DOHH2 (cell line): Measurements from ENCODE around the gene BRI3BP.

Experiments used
- H3F3A ChIP-seq: fragments of 200-600 bp; sonication (generic), shearing (Covaris generic); 2 replicates; pipeline ENCODE4 v1.6.0; 2016; ENCODE audit warnings: antibody characterized with exemption, mild to moderate bottlenecking; ENCODE audit not compliant: control insufficient read depth, insufficient read depth
- H3K27ac ChIP-seq: fragments of 200-600 bp; sonication (generic); 2 replicates; pipeline ENCODE4 v1.5.1; 2014; ENCODE audit warnings: low read depth, mild to moderate bottlenecking, low read length, moderate library complexity
- H3K27me3 ChIP-seq: fragments of 200-600 bp; sonication (generic); 2 replicates; pipeline ENCODE4 v1.6.1; 2014; ENCODE audit warnings: mild to moderate bottlenecking, low read length, mixed read lengths; ENCODE audit not compliant: control insufficient read depth
- H3K36me3 ChIP-seq: fragments of 200-600 bp; sonication (generic); 2 replicates; pipeline ENCODE4 v1.6.1; 2014; ENCODE audit warnings: mild to moderate bottlenecking, low read length, moderate library complexity, mixed read lengths; ENCODE audit not compliant: control insufficient read depth
- H3K4me1 ChIP-seq: fragments of 200-600 bp; sonication (generic); 2 replicates; pipeline ENCODE4 v1.6.1; 2014; ENCODE audit warnings: mild to moderate bottlenecking, low read length, mixed read lengths; ENCODE audit not compliant: control insufficient read depth
- H3K4me2 ChIP-seq: fragments of 200-600 bp; sonication (generic); 2 replicates; pipeline ENCODE4 v1.6.0; 2014; ENCODE audit warnings: mild to moderate bottlenecking, low read length, moderate library complexity
- H3K4me3 ChIP-seq: fragments of 200-600 bp; sonication (generic); 2 replicates; pipeline ENCODE4 v1.5.1; 2014; ENCODE audit warnings: mild to moderate bottlenecking, low read length, mixed read lengths
- H3K79me2 ChIP-seq: fragments of 200-600 bp; sonication (generic); 2 replicates; pipeline ENCODE4 v1.6.1; 2014; ENCODE audit warnings: mild to moderate bottlenecking, low read length, mixed read lengths; ENCODE audit not compliant: control insufficient read depth
- H3K9me2 ChIP-seq: fragments of 200-600 bp; sonication (generic); replicated peaks from 2 replicates; pipeline ENCODE4 v1.6.1; 2014; ENCODE audit warnings: mild to moderate bottlenecking, low read length, mixed read lengths; ENCODE audit not compliant: control insufficient read depth
- H3K9me3 ChIP-seq: fragments of 200-600 bp; sonication (generic); 2 replicates; pipeline ENCODE4 v1.6.1; 2014; ENCODE audit warnings: antibody characterized with exemption, low read length, mixed read lengths; ENCODE audit not compliant: control insufficient read depth, insufficient read depth
- H4K20me1 ChIP-seq: fragments of 200-600 bp; sonication (generic); 2 replicates; pipeline ENCODE4 v1.6.0; 2014; ENCODE audit warnings: low read depth, mild to moderate bottlenecking, antibody characterized with exemption, low read length, moderate library complexity; ENCODE audit not compliant: control insufficient read depth, insufficient read depth
- EZH2phosphoT487 ChIP-seq: fragments of 200-600 bp; sonication (generic); IDR thresholded peaks from 2 replicates; pipeline ENCODE4 v1.6.1; 2017; ENCODE audit warnings: borderline replicate concordance, mild to moderate bottlenecking, antibody characterized with exemption, low read length, moderate library complexity, mixed read lengths
- TF ChIP-seq, protein P1 (sequence below): fragments of 200-600 bp; sonication (generic); IDR thresholded peaks from one replicate; pipeline ENCODE4 v1.5.1; 2014; ENCODE audit warnings: antibody characterized with exemption, mild to moderate bottlenecking, low read depth, low read length; ENCODE audit not compliant: poor library complexity, severe bottlenecking

Gene BRI3BP

DNA sequence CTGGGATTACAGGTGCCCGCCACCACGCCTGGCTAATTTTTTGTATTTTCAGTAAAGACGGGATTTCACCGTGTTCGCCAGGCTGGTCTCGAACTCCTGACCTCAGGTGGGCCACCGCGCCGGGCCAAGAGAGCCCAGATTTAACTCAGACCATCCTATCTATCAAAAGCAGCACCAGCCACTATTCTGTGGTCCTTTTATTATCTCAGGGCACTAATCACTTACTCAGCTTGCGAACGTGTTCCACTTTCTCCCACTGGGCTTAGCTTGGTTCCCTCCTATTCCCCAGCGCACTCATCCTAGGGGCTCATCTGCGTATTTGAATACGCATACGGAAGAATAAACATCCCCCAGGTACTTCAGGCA is 55.6 kb downstream of the BRI3BP start:
- peak overlapping the region; percentile 47 for H3K27ac ChIP-seq
- no peaks in the 10 kb centered on the region for H4K20me1 ChIP-seq
- H3K9me3 ChIP-seq, result no peaks in the 10 kb centered on the region
- H3K4me3 ChIP-seq, result peak overlapping the region; percentile 81
- peaks cover 14% of the 10 kb centered on the region for H3K4me1 ChIP-seq
- no peaks in the 10 kb centered on the region for H3K27me3 ChIP-seq
- no peaks in the 10 kb centered on the region for H3K36me3 ChIP-seq
- no peak for TF ChIP-seq EZH2phosphoT487
- TF ChIP-seq, protein P1, sequence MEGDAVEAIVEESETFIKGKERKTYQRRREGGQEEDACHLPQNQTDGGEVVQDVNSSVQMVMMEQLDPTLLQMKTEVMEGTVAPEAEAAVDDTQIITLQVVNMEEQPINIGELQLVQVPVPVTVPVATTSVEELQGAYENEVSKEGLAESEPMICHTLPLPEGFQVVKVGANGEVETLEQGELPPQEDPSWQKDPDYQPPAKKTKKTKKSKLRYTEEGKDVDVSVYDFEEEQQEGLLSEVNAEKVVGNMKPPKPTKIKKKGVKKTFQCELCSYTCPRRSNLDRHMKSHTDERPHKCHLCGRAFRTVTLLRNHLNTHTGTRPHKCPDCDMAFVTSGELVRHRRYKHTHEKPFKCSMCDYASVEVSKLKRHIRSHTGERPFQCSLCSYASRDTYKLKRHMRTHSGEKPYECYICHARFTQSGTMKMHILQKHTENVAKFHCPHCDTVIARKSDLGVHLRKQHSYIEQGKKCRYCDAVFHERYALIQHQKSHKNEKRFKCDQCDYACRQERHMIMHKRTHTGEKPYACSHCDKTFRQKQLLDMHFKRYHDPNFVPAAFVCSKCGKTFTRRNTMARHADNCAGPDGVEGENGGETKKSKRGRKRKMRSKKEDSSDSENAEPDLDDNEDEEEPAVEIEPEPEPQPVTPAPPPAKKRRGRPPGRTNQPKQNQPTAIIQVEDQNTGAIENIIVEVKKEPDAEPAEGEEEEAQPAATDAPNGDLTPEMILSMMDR, result no peak
- H3K9me2 ChIP-seq, result no peaks in the 10 kb centered on the region
- peaks cover 10% of the 10 kb centered on the region; the same call in 1 of the 2 replicates for H3F3A ChIP-seq
- H3K4me2 ChIP-seq, result peak overlapping the region; percentile 79
- no peaks in the 10 kb centered on the region for H3K79me2 ChIP-seq

DNA sequence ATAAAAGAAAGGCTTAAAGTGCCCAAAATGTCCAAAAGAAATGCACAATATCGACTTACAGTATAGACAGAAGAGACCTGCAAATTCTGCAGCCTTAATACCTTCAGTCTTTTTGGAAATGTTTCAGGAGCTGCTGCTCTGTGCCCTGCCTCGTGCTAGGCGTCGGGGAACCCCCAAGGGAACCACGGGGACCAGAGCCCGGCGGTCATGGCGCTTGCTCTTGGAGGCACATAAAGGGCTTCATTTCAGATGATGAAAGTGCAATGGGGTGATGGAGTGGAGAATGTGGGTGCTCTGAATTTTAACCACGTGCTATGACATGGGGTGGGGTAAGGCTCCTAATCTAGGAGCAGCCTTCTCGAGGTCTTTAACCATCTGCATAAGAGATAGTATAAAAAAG is 57.0 kb downstream of the BRI3BP start:
- Histone ChIP-seq H4K20me1 (no peaks in the 10 kb centered on the region), H3K36me3 (no peaks in the 10 kb centered on the region), H3K4me2 (no peak overlapping the region), H3K27me3 (no peaks in the 10 kb centered on the region), H3K79me2 (no peaks in the 10 kb centered on the region), H3K9me2 (no peaks in the 10 kb centered on the region), H3K27ac (no peak overlapping the region), H3F3A (peaks cover 10% of the 10 kb centered on the region; the same call in 1 of the 2 replicates), H3K4me3 (no peak overlapping the region), H3K4me1 (peaks cover 14% of the 10 kb centered on the region), H3K9me3 (no peaks in the 10 kb centered on the region)
- TF ChIP-seq, protein P1, result no peak
- TF ChIP-seq EZH2phosphoT487, result no peak

DNA sequence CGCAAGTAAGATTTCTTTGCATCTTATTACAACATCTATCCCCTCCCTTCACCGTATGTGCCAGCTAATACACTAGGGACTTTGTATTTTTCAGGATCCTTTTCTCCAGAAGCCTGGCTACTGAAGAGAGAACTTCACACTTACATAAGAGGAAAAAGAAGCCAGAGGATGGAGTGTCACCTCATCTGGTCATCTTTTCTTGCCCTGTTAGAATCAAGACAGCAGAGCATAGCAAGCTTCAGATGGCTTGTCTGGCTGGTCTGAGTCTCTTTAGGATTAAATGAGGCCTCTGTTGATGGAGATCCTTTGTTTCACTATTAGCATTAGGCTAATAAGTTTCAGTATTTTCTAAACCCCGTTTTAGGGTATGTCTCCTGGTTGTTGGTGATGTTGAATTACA is 57.4 kb downstream of the BRI3BP start:
- no peaks in the 10 kb centered on the region for H3K36me3 ChIP-seq
- H3K4me2 ChIP-seq, result no peak overlapping the region
- H3K27ac ChIP-seq, result no peak overlapping the region
- H4K20me1 ChIP-seq, result no peaks in the 10 kb centered on the region
- no peaks in the 10 kb centered on the region for H3K27me3 ChIP-seq
- no peak overlapping the region for H3K4me3 ChIP-seq
- no peaks in the 10 kb centered on the region for H3K9me2 ChIP-seq
- TF ChIP-seq EZH2phosphoT487, result no peak
- TF ChIP-seq, protein P1, result no peak
- peaks cover 14% of the 10 kb centered on the region for H3K4me1 ChIP-seq
- H3F3A ChIP-seq, result peaks cover 10% of the 10 kb centered on the region; the same call in 1 of the 2 replicates
- no peaks in the 10 kb centered on the region for H3K9me3 ChIP-seq
- H3K79me2 ChIP-seq, result no peaks in the 10 kb centered on the region

DNA sequence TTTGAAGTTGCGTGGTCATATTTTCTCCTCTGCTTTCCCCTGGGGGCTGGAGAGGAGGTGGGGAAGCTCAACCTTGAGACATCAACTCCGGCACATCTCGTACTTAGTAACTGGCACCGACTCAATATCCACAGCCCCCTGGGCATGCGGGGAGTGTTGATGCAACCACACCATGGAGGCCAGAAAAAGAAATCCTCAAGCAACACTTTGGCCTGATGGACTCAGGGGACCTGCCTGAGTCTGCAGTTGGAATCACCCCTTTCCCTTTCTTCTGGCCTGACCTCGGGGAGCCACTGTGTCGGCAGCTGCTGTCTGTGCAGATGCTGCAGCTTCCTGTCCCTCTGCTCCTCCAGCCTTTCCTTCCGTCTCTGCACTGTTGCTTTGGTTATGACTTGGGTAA is 60.4 kb downstream of the BRI3BP start:
- Histone ChIP-seq H3K4me1 (peaks cover 14% of the 10 kb centered on the region), H3K36me3 (no peaks in the 10 kb centered on the region), H3K4me3 (no peak overlapping the region), H3K79me2 (no peaks in the 10 kb centered on the region), H3K9me2 (no peaks in the 10 kb centered on the region), H4K20me1 (no peaks in the 10 kb centered on the region), H3K27ac (no peak overlapping the region), H3K9me3 (no peaks in the 10 kb centered on the region), H3F3A (0 out of 2 replicates have a peak, but pooled peaks cover 7% of the 10 kb centered on the region), H3K4me2 (no peak overlapping the region), H3K27me3 (no peaks in the 10 kb centered on the region)
- TF ChIP-seq, protein P1, result no peak
- no peak for TF ChIP-seq EZH2phosphoT487
